ENCODE data around the gene MAP2K7. TPM values are rescaled to one million over a fixed set of nuclear protein-coding genes. Genes with fewer than 3 reads are reported as not detected.

The MAP2K7 gene
- total RNA-seq, 1 experiment from 2014 or later: 59.1 TPM

- Histone ChIP-seq H2AFZ (ENCODE audit: low read depth, low read length, poor library complexity, severe bottlenecking) (no peak overlapping the region), H3K9ac (ENCODE audit: low read length) (no peak overlapping the region), H3K79me2 (ENCODE audit: insufficient read depth, low read length) (no peaks in the 10 kb centered on the region), H3K36me3 (ENCODE audit: control insufficient read depth in 1 of 2, insufficient read depth in 2 of 2, low read length in 2 of 2) (peaks cover 24 to 32% of the 10 kb centered on the region in 2 experiments), H3K4me1 (ENCODE audit: control insufficient read depth in 1 of 2, insufficient read depth in 2 of 2, low read length in 2 of 2) (peaks cover 22 to 40% of the 10 kb centered on the region in 2 experiments), H3K4me2 (ENCODE audit: low read length) (no peak overlapping the region), H3K27me3 (ENCODE audit: insufficient read depth, low read length) (no peaks in the 10 kb centered on the region), H4K20me1 (ENCODE audit: insufficient read depth) (no peaks in the 10 kb centered on the region), H3K9me3 (ENCODE audit: control insufficient read depth in 1 of 2, insufficient read depth in 1 of 2, low read depth in 1 of 2, low read length in 2 of 2) (no peaks in the 10 kb centered on the region), H3K9me2 (ENCODE audit: insufficient read depth) (no peaks in the 10 kb centered on the region), H3K4me3 (replicated peaks in 1 of 2; ENCODE audit: low read depth in 1 of 2, low read length in 2 of 2) (no peak overlapping the region), H3K27ac (ENCODE audit: low read depth, low read length) (peak overlapping the region; percentile 40)
- no peak for DNase-seq (ENCODE audit: low read depth, low spot score)
- POLR2A ChIA-PET: interaction anchor here (2.5 to 3.4 kb wide), 2 partner anchors 10 to 13 kb away, joined by 17 read pairs; partner anchors contain the start of genes SNAPC2 and TIMM44
- TF ChIP-seq FOSL1 (IDR thresholded peaks at IDR 0.05; ENCODE audit: low read depth): no peak
- TF ChIP-seq CEBPB (IDR thresholded peaks at IDR 0.05; ENCODE audit: low read depth): no peak
- no peak for TF ChIP-seq POLR2A (IDR thresholded peaks at IDR 0.05; ENCODE audit: borderline replicate concordance, extremely low read depth, insufficient read depth, insufficient read length)
- TF ChIP-seq SRF (IDR thresholded peaks at IDR 0.05; ENCODE audit: low read depth): no peak
- TF ChIP-seq, protein P1, sequence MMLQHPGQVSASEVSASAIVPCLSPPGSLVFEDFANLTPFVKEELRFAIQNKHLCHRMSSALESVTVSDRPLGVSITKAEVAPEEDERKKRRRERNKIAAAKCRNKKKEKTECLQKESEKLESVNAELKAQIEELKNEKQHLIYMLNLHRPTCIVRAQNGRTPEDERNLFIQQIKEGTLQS (IDR thresholded peaks at IDR 0.05): no peak
- TF ChIP-seq EZH2phosphoT487 (IDR thresholded peaks at IDR 0.05; ENCODE audit: borderline replicate concordance): no peak
- TF ChIP-seq, protein P2, sequence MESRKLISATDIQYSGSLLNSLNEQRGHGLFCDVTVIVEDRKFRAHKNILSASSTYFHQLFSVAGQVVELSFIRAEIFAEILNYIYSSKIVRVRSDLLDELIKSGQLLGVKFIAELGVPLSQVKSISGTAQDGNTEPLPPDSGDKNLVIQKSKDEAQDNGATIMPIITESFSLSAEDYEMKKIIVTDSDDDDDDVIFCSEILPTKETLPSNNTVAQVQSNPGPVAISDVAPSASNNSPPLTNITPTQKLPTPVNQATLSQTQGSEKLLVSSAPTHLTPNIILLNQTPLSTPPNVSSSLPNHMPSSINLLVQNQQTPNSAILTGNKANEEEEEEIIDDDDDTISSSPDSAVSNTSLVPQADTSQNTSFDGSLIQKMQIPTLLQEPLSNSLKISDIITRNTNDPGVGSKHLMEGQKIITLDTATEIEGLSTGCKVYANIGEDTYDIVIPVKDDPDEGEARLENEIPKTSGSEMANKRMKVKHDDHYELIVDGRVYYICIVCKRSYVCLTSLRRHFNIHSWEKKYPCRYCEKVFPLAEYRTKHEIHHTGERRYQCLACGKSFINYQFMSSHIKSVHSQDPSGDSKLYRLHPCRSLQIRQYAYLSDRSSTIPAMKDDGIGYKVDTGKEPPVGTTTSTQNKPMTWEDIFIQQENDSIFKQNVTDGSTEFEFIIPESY (IDR thresholded peaks at IDR 0.05; ENCODE audit: extremely low read depth, insufficient replicate concordance, low read length): no peak
- TF ChIP-seq EGR1 (IDR thresholded peaks at IDR 0.05; ENCODE audit: low read depth): no peak
- intact Hi-C loops (cut with micrococcal nuclease): no loop called here
- ATAC-seq: no peak
- BruUV-seq (replicated peaks): no TSS peak
- CTCF ChIA-PET: interaction anchor here (0.8 to 2.4 kb wide), 5 partner anchors 10 to 228 kb away, joined by 3 to 14 read pairs (median 4); partner anchors contain the start of genes SNAPC2 and TIMM44
- RAD21 ChIA-PET (ENCODE audit: low non-redundant PET in 1 of 2, low total read pairs in 2 of 2, uncharacterized antibody in 2 of 2, unreplicated experiment in 2 of 2): no interaction called here
Measured at GRCh38 chr19:7930765-7931164, 27.1 kb downstream of the MAP2K7 start.

All from HCT116 (cell line).